Neural progenitor cell (in vitro differentiated cells): ENCODE results near the gene C12orf56.
"Not testable (repeated sequence)": the region's sequence is repeated elsewhere in the genome, so short reads cannot be mapped to it uniquely, and the experiment has no call there.

Experiments
- CTCF ChIP-seq: fragments of 200-600 bp; sonication (generic); IDR thresholded peaks from 2 replicates; pipeline ENCODE4 v1.5.1; 2017; ENCODE audit warnings: antibody characterized with exemption, mild to moderate bottlenecking
- EZH2phosphoT487 ChIP-seq: fragments of 200-600 bp; sonication (generic); IDR thresholded peaks from 2 replicates; pipeline ENCODE4 v1.6.1; 2017; ENCODE audit warnings: antibody characterized with exemption

DNA sequence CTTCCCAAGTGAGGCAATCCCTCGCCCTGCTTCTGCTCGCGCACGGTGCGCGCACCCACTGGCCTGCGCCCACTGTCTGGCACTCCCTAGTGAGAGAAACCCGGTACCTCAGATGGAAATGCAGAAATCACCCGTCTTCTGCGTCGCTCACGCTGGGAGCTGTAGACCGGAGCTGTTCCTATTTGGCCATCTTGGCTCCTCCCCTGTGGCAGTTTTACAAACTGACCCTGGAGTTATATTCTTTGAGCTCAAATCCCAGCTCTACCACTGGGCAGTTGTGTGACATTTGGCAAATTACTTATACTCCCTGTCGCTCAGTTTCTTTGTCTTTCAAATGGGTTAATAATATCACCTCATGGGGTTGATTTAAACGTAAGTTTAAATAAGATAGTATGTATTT is 97.4 kb downstream of the C12orf56 start:
- not testable (repeated sequence) for TF ChIP-seq CTCF, EZH2phosphoT487
